Endothelial cell of umbilical vein (primary cell): Measurements from ENCODE around the gene MTERF4. TPM values are rescaled to one million over a fixed set of nuclear protein-coding genes. Genes with fewer than 3 reads are reported as not detected.

Experiments
- BruUV-seq: library from RNA; stranded (reverse); fragments of 400-500 nt; replicated peaks from 2 replicates; lab custom pipeline; 2021; lab: Mats Ljungman, UMichigan
- CTCF ChIA-PET: fragments of 300-600, 350-600 bp; sonication (Branson Sonifier 250); formaldehyde crosslinking; loops from one replicate; lab custom pipeline; 2021; ENCODE audit warnings: antibody characterized with exemption, inconsistent platforms; lab: Charles Lee
- POLR2A ChIA-PET: fragments of 300-600, 350-600 bp; sonication (Branson Sonifier 250); formaldehyde crosslinking; loops from one replicate; lab custom pipeline; 2021; ENCODE audit warnings: antibody characterized with exemption, inconsistent platforms; lab: Charles Lee
- DNase-seq: peaks from one replicate; pipeline ENCODE4 v3.0.0-alpha.2; 2011; ENCODE audit warnings: low read depth, low spot score
- FAIRE-seq: peaks from 2 replicates; lab custom pipeline; 2011; peaks lifted over from hg19 to GRCh38; lab: Jason Lieb, UNC
- H2AFZ ChIP-seq: 2 replicates; pipeline ENCODE4 v1.6.0; 2012; ENCODE audit warnings: low read depth, low read length, control low read depth, inconsistent platforms
- H3K27ac ChIP-seq: 2 replicates; pipeline ENCODE4 v1.5.1; 2011; ENCODE audit warnings: low read depth, mild to moderate bottlenecking, control low read depth, low read length, moderate library complexity; ENCODE audit not compliant: insufficient read depth
- H3K27me3 ChIP-seq, 2 experiments: 2 replicates each; pipeline versions ENCODE4 v1.6.0 to v1.6.1; 2011; ENCODE audit warnings: low read length in 2 of 2, mixed read lengths in 1 of 2; ENCODE audit not compliant: control insufficient read depth in 2 of 2, insufficient read depth in 2 of 2
- H3K36me3 ChIP-seq, 2 experiments: 2 replicates in 1 of 2; 3 replicates in 1 of 2; pipeline ENCODE4 v1.5.1; 2011; ENCODE audit warnings: low read length in 2 of 2, mild to moderate bottlenecking in 1 of 2, moderate library complexity in 1 of 2; ENCODE audit not compliant: control insufficient read depth in 2 of 2, insufficient read depth in 2 of 2; ENCODE audit errors: extremely low read depth in 1 of 2
- H3K4me1 ChIP-seq: 3 replicates; pipeline ENCODE4 v1.5.1; 2011; ENCODE audit warnings: mild to moderate bottlenecking, low read length; ENCODE audit not compliant: control insufficient read depth, insufficient read depth; ENCODE audit errors: extremely low read depth
- H3K4me2 ChIP-seq: 2 replicates; pipeline ENCODE4 v1.6.1; 2011; ENCODE audit warnings: low read length, control low read depth, mixed read lengths; ENCODE audit not compliant: insufficient read depth
- H3K4me3 ChIP-seq, 3 experiments: fragments of 200-600 bp in 1 of 3; sonication (generic), shearing (Covaris generic) in 1 of 3; replicated peaks in 1 of 3; 2 replicates each; pipeline ENCODE4 v1.5.1; 2011 to 2016; ENCODE audit warnings: control low read depth in 3 of 3, low read length in 3 of 3, mild to moderate bottlenecking in 2 of 3, inconsistent platforms in 1 of 3, low read depth in 1 of 3, moderate library complexity in 1 of 3; ENCODE audit not compliant: insufficient read depth in 1 of 3
- H3K79me2 ChIP-seq: 2 replicates; pipeline ENCODE4 v1.6.0; 2012; ENCODE audit warnings: low read length, inconsistent platforms; ENCODE audit not compliant: control insufficient read depth, insufficient read depth
- H3K9ac ChIP-seq: replicated peaks from 2 replicates; pipeline ENCODE3; 2011; ENCODE audit warnings: low read length, control low read depth; ENCODE audit not compliant: insufficient read depth; ENCODE audit errors: extremely low read depth
- H3K9me1 ChIP-seq: replicated peaks from 3 replicates; pipeline ENCODE4 v1.6.0; 2011; ENCODE audit warnings: mild to moderate bottlenecking, low read length; ENCODE audit not compliant: control insufficient read depth, insufficient read depth; ENCODE audit errors: extremely low read depth
- H3K9me3 ChIP-seq: replicated peaks from 2 replicates; pipeline ENCODE4 v1.5.1; 2012; ENCODE audit warnings: low read length, inconsistent platforms; ENCODE audit not compliant: control insufficient read depth, insufficient read depth
- H4K20me1 ChIP-seq: replicated peaks from 2 replicates; pipeline ENCODE3; 2011; ENCODE audit warnings: mild to moderate bottlenecking, low read length; ENCODE audit not compliant: control insufficient read depth, insufficient read depth; ENCODE audit errors: extremely low read depth
- EZH2 ChIP-seq: IDR thresholded peaks from 2 replicates; pipeline ENCODE4 v1.6.1; 2012; ENCODE audit warnings: borderline replicate concordance, low read depth, mild to moderate bottlenecking, moderate library complexity, low read length, inconsistent platforms; ENCODE audit not compliant: severe bottlenecking
- FOS ChIP-seq: IDR thresholded peaks from 2 replicates; pipeline ENCODE4 v1.6.1; 2011; ENCODE audit warnings: mild to moderate bottlenecking, low read length, moderate library complexity, borderline replicate concordance; ENCODE audit not compliant: insufficient read depth
- GATA2 ChIP-seq: IDR thresholded peaks from 2 replicates; pipeline ENCODE4 v1.7.0; 2011; ENCODE audit warnings: low read depth, mild to moderate bottlenecking, moderate library complexity, mixed read lengths, low read length; ENCODE audit not compliant: insufficient read length, insufficient read depth
- JUN ChIP-seq: IDR thresholded peaks from 2 replicates; pipeline ENCODE4 v1.6.1; 2011; ENCODE audit warnings: borderline replicate concordance, low read depth; ENCODE audit not compliant: insufficient read length, insufficient read depth
- MYC ChIP-seq: IDR thresholded peaks from one replicate; pipeline ENCODE4 v1.6.1; 2011; ENCODE audit warnings: mild to moderate bottlenecking, low read depth, low read length
- POLR2A ChIP-seq: IDR thresholded peaks from 2 replicates; pipeline ENCODE4 v1.6.1; 2012; ENCODE audit warnings: low read depth, mild to moderate bottlenecking, control low read depth, low read length
- POLR2AphosphoS5 ChIP-seq: IDR thresholded peaks from 2 replicates; pipeline ENCODE4 v1.6.1; 2012; ENCODE audit warnings: low read depth, mild to moderate bottlenecking, control low read depth, low read length, moderate library complexity; ENCODE audit not compliant: insufficient read depth
- dilution Hi-C: fragments of 300-500 bp; cut with MboI; formaldehyde crosslinking; loops from one replicate; pipeline ENCODE4 v1.15.0; 2019; ENCODE audit warnings: low sequenced_read_pairs; ENCODE audit not compliant: extremely low pct_ligation_motif_present
- intact Hi-C: fragments of 100-400 bp; cut with micrococcal nuclease; formaldehyde crosslinking; loops from one replicate; pipeline ENCODE4 v1.10.0; 2022
- polyA plus RNA-seq, 4 experiments: library from polyadenylated mRNA; depleted of rRNA in 3 of 4; stranded (reverse) in 3 of 4; unstranded in 1 of 4; fragments of >200 nt; gene quantifications; 2 replicates each; pipeline versions ENCODE4 v1.2.1 to v1.2.3, GENCODE V29; 2011 to 2012; ENCODE audit warnings: missing spikeins in 1 of 4
- total RNA-seq: library from RNA; stranded (reverse); gene quantifications from 2 replicates; pipeline ENCODE4 v1.2.3, GENCODE V29; 2021
- TF ChIP-seq, protein P1 (sequence below), 2 donors: IDR thresholded peaks; 1 replicate in 1 of 2; 2 replicates in 1 of 2; pipeline ENCODE4 v1.5.1; 2011; ENCODE audit warnings: low read length in 2 of 2, mild to moderate bottlenecking in 2 of 2, moderate library complexity in 2 of 2, control low read depth in 1 of 2, inconsistent platforms in 1 of 2, low read depth in 1 of 2; ENCODE audit not compliant: insufficient read depth in 1 of 2; ENCODE audit errors: extremely low read depth in 1 of 2
- TF ChIP-seq, protein P2 (sequence below): IDR thresholded peaks from 2 replicates; pipeline ENCODE4 v1.6.1; 2011; ENCODE audit not compliant: insufficient read depth, insufficient read length

The MTERF4 gene
- total and polyA plus RNA-seq, 2 donors (not counting 3 experiments of a cell fraction or from before 2014, with no cell fraction given): 14.7 to 27.3 TPM

DNA sequence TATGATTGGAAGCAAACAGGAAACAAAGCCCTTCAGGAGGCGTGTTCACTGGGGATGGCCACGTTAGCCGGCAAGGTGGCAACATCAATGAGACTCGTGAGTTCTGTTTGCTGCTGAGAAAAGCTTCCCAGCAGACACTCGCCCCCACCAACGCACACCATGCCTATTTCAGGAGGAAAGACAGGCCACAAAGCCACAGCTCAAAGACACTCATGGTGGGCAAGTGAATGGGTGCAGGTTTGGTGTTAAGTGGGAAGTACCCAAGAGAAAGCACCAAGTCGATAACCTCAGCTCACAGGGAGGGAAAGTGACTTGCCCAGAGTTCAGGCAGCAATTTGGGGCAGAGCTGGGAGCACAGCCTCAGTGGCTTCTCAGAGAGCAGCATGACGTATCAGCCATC lies 10.5 kb upstream of the MTERF4 start:
- TF ChIP-seq GATA2: no peak
- no peak for TF ChIP-seq EZH2
- TF ChIP-seq MYC: no peak
- TF ChIP-seq POLR2AphosphoS5: no peak
- TF ChIP-seq, protein P1, sequence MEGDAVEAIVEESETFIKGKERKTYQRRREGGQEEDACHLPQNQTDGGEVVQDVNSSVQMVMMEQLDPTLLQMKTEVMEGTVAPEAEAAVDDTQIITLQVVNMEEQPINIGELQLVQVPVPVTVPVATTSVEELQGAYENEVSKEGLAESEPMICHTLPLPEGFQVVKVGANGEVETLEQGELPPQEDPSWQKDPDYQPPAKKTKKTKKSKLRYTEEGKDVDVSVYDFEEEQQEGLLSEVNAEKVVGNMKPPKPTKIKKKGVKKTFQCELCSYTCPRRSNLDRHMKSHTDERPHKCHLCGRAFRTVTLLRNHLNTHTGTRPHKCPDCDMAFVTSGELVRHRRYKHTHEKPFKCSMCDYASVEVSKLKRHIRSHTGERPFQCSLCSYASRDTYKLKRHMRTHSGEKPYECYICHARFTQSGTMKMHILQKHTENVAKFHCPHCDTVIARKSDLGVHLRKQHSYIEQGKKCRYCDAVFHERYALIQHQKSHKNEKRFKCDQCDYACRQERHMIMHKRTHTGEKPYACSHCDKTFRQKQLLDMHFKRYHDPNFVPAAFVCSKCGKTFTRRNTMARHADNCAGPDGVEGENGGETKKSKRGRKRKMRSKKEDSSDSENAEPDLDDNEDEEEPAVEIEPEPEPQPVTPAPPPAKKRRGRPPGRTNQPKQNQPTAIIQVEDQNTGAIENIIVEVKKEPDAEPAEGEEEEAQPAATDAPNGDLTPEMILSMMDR (IDR thresholded peaks at IDR 0.05; ENCODE audit: extremely low read depth in 1 of 2, insufficient read depth in 1 of 2, low read depth in 1 of 2, low read length in 2 of 2): no peak
- no peak for TF ChIP-seq FOS
- TF ChIP-seq POLR2A: no peak
- no peak for TF ChIP-seq JUN
- TF ChIP-seq, protein P2, sequence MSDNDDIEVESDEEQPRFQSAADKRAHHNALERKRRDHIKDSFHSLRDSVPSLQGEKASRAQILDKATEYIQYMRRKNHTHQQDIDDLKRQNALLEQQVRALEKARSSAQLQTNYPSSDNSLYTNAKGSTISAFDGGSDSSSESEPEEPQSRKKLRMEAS: no peak
- H3K27me3 ChIP-seq: no peaks in the 10 kb centered on the region

More for the DNA sequence above, 10.5 kb upstream of the MTERF4 start:
- no peak overlapping the region for H3K9ac ChIP-seq
- H3K9me1 ChIP-seq: no peaks in the 10 kb centered on the region
- no peaks in the 10 kb centered on the region for H3K4me1 ChIP-seq
- dilution Hi-C loops (no loop called here), intact Hi-C loops (no loop called here)
- no peak overlapping the region for H2AFZ ChIP-seq
- H3K36me3 ChIP-seq: no peaks in the 10 kb centered on the region
- no TSS peak for BruUV-seq
- DNase-seq (no peak), FAIRE-seq (no peak)
- H3K4me3 ChIP-seq: no peak overlapping the region
- CTCF ChIA-PET: no interaction called here
- H3K27ac ChIP-seq: no peak overlapping the region
- POLR2A ChIA-PET: no interaction called here
- H3K4me2 ChIP-seq: no peak overlapping the region
- H3K9me3 ChIP-seq: no peaks in the 10 kb centered on the region
- H3K79me2 ChIP-seq: no peaks in the 10 kb centered on the region
- no peaks in the 10 kb centered on the region for H4K20me1 ChIP-seq
